ENCODE data around the gene AMER2. TPM values are rescaled to one million over a fixed set of nuclear protein-coding genes. Genes with fewer than 3 reads are reported as not detected.

Gene AMER2
- total and polyA plus RNA-seq, 9 of the 15 experiments (the other 6 are each of a cell fraction or from before 2014, with no cell fraction given): not detected

- peaks cover 0 to 5% of the 10 kb centered on the region in 2 experiments; a peak in 2 of 5 replicates for H3K4me1 ChIP-seq (replicated peaks in 1 of 2; ENCODE audit: control insufficient read depth in 2 of 2, insufficient read depth in 2 of 2, low read length in 2 of 2)
- H3K4me3 ChIP-seq: no peak overlapping the region
- H3K79me2 ChIP-seq (ENCODE audit: control insufficient read depth, insufficient read depth, low read length): no peaks in the 10 kb centered on the region
- POLR2A ChIA-PET: no interaction called here
- H3K9me3 ChIP-seq (replicated peaks; ENCODE audit: control insufficient read depth, insufficient read depth, low read depth, low read length): no peaks in the 10 kb centered on the region
- no peak for DNase-seq (ENCODE audit: extremely low read depth in 1 of 4, low spot score in 3 of 4)
- H3K36me3 ChIP-seq (ENCODE audit: control insufficient read depth, insufficient read depth, low read length): no peaks in the 10 kb centered on the region
- no peaks in the 10 kb centered on the region for H3K9me1 ChIP-seq (ENCODE audit: control insufficient read depth, insufficient read depth, low read length)
- H3K9ac ChIP-seq (ENCODE audit: insufficient read depth in 1 of 2, low read depth in 2 of 2, low read length in 2 of 2): no peak overlapping the region
- CTCF ChIA-PET (ENCODE audit: low intra/inter-chr PET ratio): no interaction called here
- in situ Hi-C loops (cut with MboI) (no loop called here), intact Hi-C loops (cut with micrococcal nuclease) (no loop called here)
- peaks cover 5 to 26% of the 10 kb centered on the region in 2 experiments; a peak in 3 of 5 replicates for H3K27me3 ChIP-seq (ENCODE audit: control insufficient read depth in 2 of 2, insufficient read depth in 2 of 2, low read length in 2 of 2)
- H4K20me1 ChIP-seq (replicated peaks; ENCODE audit: control insufficient read depth, insufficient read depth, low read length): no peaks in the 10 kb centered on the region
- no peak overlapping the region for H2AFZ ChIP-seq (ENCODE audit: low read depth, low read length)
- no peak for ATAC-seq
- no peak overlapping the region for H3K27ac ChIP-seq (ENCODE audit: extremely low read depth, low read depth, low read length)
- no TSS peak for BruUV-seq (replicated peaks)
- no peak overlapping the region for H3K4me2 ChIP-seq (ENCODE audit: insufficient read depth, low read length)
- 0% methylated on average over 3 of the region's 3 CpGs for WGBS (ENCODE audit: insufficient coverage, low coverage, missing lambda C conversion rate)
- no peak for FAIRE-seq
- no peak for TF ChIP-seq PCBP2 (IDR thresholded peaks at IDR 0.05; ENCODE audit: low read depth, low read length, poor library complexity, severe bottlenecking)
- TF ChIP-seq ZNF143 (CRISPR knock-in tag; IDR thresholded peaks at IDR 0.05): no peak
- TF ChIP-seq ZNF174 (CRISPR knock-in tag; IDR thresholded peaks at IDR 0.05): no peak
These were observed 3.3 kb downstream of the AMER2 start for GRCh38 chr13:25168790-25169189.

GRCh38 chr13:25167382-25168174, 4.5 kb downstream of the AMER2 start:
- POLR2A ChIA-PET: interaction anchor here (0.5 kb wide), 1 partner anchor 24 kb away, joined by 3 read pairs; no protein-coding TSS in a partner anchor
- no peak for DNase-seq (ENCODE audit: extremely low read depth in 1 of 4, low spot score in 3 of 4)
- Histone ChIP-seq H3K36me3 (ENCODE audit: control insufficient read depth, insufficient read depth, low read length) (no peaks in the 10 kb centered on the region), H2AFZ (ENCODE audit: low read depth, low read length) (no peak overlapping the region), H4K20me1 (replicated peaks; ENCODE audit: control insufficient read depth, insufficient read depth, low read length) (no peaks in the 10 kb centered on the region), H3K9me3 (replicated peaks; ENCODE audit: control insufficient read depth, insufficient read depth, low read depth, low read length) (no peaks in the 10 kb centered on the region), H3K4me2 (ENCODE audit: insufficient read depth, low read length) (no peak overlapping the region), H3K79me2 (ENCODE audit: control insufficient read depth, insufficient read depth, low read length) (no peaks in the 10 kb centered on the region), H3K9me1 (ENCODE audit: control insufficient read depth, insufficient read depth, low read length) (no peaks in the 10 kb centered on the region), H3K27ac (ENCODE audit: extremely low read depth, low read depth, low read length) (no peak overlapping the region), H3K27me3 (ENCODE audit: control insufficient read depth in 2 of 2, insufficient read depth in 2 of 2, low read length in 2 of 2) (peaks cover 5 to 26% of the 10 kb centered on the region in 2 experiments; a peak in 3 of 5 replicates), H3K9ac (ENCODE audit: insufficient read depth in 1 of 2, low read depth in 2 of 2, low read length in 2 of 2) (no peak overlapping the region), H3K4me3 (no peak overlapping the region), H3K4me1 (replicated peaks in 1 of 2; ENCODE audit: control insufficient read depth in 2 of 2, insufficient read depth in 2 of 2, low read length in 2 of 2) (peaks cover 0 to 5% of the 10 kb centered on the region in 2 experiments; a peak in 2 of 5 replicates)
- no TSS peak for BruUV-seq (replicated peaks)
- no peak for ATAC-seq
- CTCF ChIA-PET (ENCODE audit: low intra/inter-chr PET ratio): no interaction called here
- FAIRE-seq: no peak
- intact Hi-C loops (cut with micrococcal nuclease): no loop called here
- 0% methylated on average over 3 of the region's 3 CpGs for WGBS (ENCODE audit: insufficient coverage, low coverage, missing lambda C conversion rate)
- in situ Hi-C loops (cut with MboI): no loop called here
- TF ChIP-seq POLR2AphosphoS5 (IDR thresholded peaks at IDR 0.05; ENCODE audit: control insufficient read depth, insufficient read depth, low read depth, low read length): no peak
- TF ChIP-seq HMG20B (CRISPR knock-in tag; IDR thresholded peaks at IDR 0.05): no peak
- no peak for TF ChIP-seq RFX7 (CRISPR knock-in tag; IDR thresholded peaks at IDR 0.05)
- no peak for TF ChIP-seq MBD2 (IDR thresholded peaks at IDR 0.05; ENCODE audit: borderline replicate concordance, low read depth)
- TF ChIP-seq EHMT2 (IDR thresholded peaks at IDR 0.05): no peak
- TF ChIP-seq RBM34 (IDR thresholded peaks at IDR 0.05; ENCODE audit: borderline replicate concordance, insufficient read depth, low read length): no peak
- no peak for TF ChIP-seq CBX3 (IDR thresholded peaks at IDR 0.05; ENCODE audit: borderline replicate concordance in 1 of 2, low read length in 2 of 2)
- TF ChIP-seq KLF6 (CRISPR knock-in tag; IDR thresholded peaks at IDR 0.05; ENCODE audit: borderline replicate concordance): no peak
- no peak for TF ChIP-seq XRCC5 (IDR thresholded peaks at IDR 0.05; ENCODE audit: low read depth, low read length)
- no peak for TF ChIP-seq NCOA6 (IDR thresholded peaks at IDR 0.05)
- TF ChIP-seq ATF4 (CRISPR knock-in tag; IDR thresholded peaks at IDR 0.05): no peak
- no peak for TF ChIP-seq ELF1 (tag; IDR thresholded peaks at IDR 0.05)
- TF ChIP-seq MAFK (IDR thresholded peaks at IDR 0.05; ENCODE audit: low read length): no peak
- no peak for TF ChIP-seq TCF3 (CRISPR knock-in tag; IDR thresholded peaks at IDR 0.05)

Data from K562 (cell line).